MM.1S (cell line): ENCODE measurements around the gene POP5.

Experiments used
- DNase-seq: peaks from one replicate; pipeline ENCODE4 v3.0.0-alpha.2; 2015
- H2AFZ ChIP-seq: fragments of 300-600 bp; sonication (generic); 2 replicates; pipeline ENCODE4 v1.6.0; 2016; ENCODE audit warnings: antibody characterized with exemption, low read length
- H3F3A ChIP-seq: fragments of 300-600 bp; sonication (generic); 2 replicates; pipeline ENCODE4 v1.6.1; 2016; ENCODE audit warnings: mild to moderate bottlenecking, antibody characterized with exemption, low read length, moderate library complexity, mixed read lengths; ENCODE audit not compliant: insufficient read depth
- H3K27ac ChIP-seq: fragments of 300-600 bp; sonication (generic); 2 replicates; pipeline ENCODE4 v1.5.1; 2016; ENCODE audit warnings: mild to moderate bottlenecking, low read length
- H3K27me3 ChIP-seq: fragments of 300-600 bp; sonication (generic); replicated peaks from 2 replicates; pipeline ENCODE4 v1.6.0; 2016; ENCODE audit warnings: low read length; ENCODE audit not compliant: insufficient read depth
- H3K36me3 ChIP-seq: fragments of 300-600 bp; sonication (generic); replicated peaks from 2 replicates; pipeline ENCODE4 v1.6.1; 2016; ENCODE audit warnings: mild to moderate bottlenecking, low read length, mixed read lengths; ENCODE audit not compliant: insufficient read depth
- H3K4me1 ChIP-seq: fragments of 300-600 bp; sonication (generic); 2 replicates; pipeline ENCODE4 v1.6.1; 2016; ENCODE audit warnings: low read length, mixed read lengths
- H3K4me2 ChIP-seq: fragments of 300-600 bp; sonication (generic); 2 replicates; pipeline ENCODE4 v1.6.0; 2016; ENCODE audit warnings: low read depth, low read length
- H3K4me3 ChIP-seq: fragments of 300-600 bp; sonication (generic); 2 replicates; pipeline ENCODE4 v1.5.1; 2016; ENCODE audit warnings: low read length, mixed read lengths
- H3K79me2 ChIP-seq: fragments of 300-600 bp; sonication (generic); 2 replicates; pipeline ENCODE4 v1.6.1; 2016; ENCODE audit warnings: mixed run types, low read length, mixed read lengths
- H3K9ac ChIP-seq: fragments of 300-600 bp; sonication (generic); 2 replicates; pipeline ENCODE4 v1.6.1; 2016; ENCODE audit warnings: low read length, mixed read lengths
- H3K9me2 ChIP-seq: fragments of 300-600 bp; sonication (generic); replicated peaks from 2 replicates; pipeline ENCODE4 v1.6.1; 2016; ENCODE audit warnings: mild to moderate bottlenecking, low read length, mixed read lengths; ENCODE audit not compliant: insufficient read depth
- H3K9me3 ChIP-seq: fragments of 300-600 bp; sonication (generic); replicated peaks from 2 replicates; pipeline ENCODE4 v1.6.1; 2016; ENCODE audit warnings: mild to moderate bottlenecking, low read length, mixed read lengths; ENCODE audit not compliant: insufficient read depth
- H4K20me1 ChIP-seq: fragments of 300-600 bp; sonication (generic); 2 replicates; pipeline ENCODE4 v1.6.1; 2016; ENCODE audit warnings: mild to moderate bottlenecking, low read length, moderate library complexity, mixed read lengths; ENCODE audit not compliant: insufficient read depth
- CTCF ChIP-seq: fragments of 300-600 bp; sonication (generic); IDR thresholded peaks from 2 replicates; pipeline ENCODE4 v1.5.1; 2016; ENCODE audit warnings: antibody characterized with exemption, low read length, mixed read lengths
- EZH2 ChIP-seq: fragments of 300-600 bp; sonication (generic); optimal IDR thresholded peaks from 2 replicates; pipeline ENCODE3; 2017; ENCODE audit warnings: low read depth, mild to moderate bottlenecking, antibody characterized with exemption, low read length, mixed read lengths
- EZH2phosphoT487 ChIP-seq: fragments of 300-600 bp; sonication (generic); IDR thresholded peaks from 2 replicates; pipeline ENCODE4 v1.6.1; 2018; ENCODE audit warnings: antibody characterized with exemption, low read length

Gene POP5

DNA sequence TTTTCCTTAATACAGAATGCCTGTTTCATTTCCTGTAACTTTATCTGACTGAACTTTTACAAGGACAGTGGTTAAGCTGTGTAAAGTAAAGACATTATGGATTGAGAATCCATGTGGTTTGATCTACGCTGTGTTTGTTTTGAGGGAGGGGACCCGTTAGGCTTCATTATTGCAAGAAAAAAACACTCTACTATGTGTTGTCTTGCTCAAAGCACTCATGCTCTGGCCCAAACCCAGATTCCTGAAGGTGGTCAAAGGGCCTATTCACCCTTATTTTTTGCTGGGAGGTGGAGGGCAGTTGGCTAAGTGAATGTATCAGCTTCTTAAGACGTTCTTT lies 35.2 kb downstream of the POP5 start:
- no peak for DNase-seq
- no peak for TF ChIP-seq CTCF
- no peak for TF ChIP-seq EZH2phosphoT487
- no peak for TF ChIP-seq EZH2
- no peaks in the 10 kb centered on the region for H3K9me3 ChIP-seq
- no peaks in the 10 kb centered on the region for H3K4me1 ChIP-seq
- peaks cover 8% of the 10 kb centered on the region; the same call in 1 of the 2 replicates for H3K36me3 ChIP-seq
- peaks cover 94% of the 10 kb centered on the region for H3K79me2 ChIP-seq
- H3F3A ChIP-seq = no peaks in the 10 kb centered on the region
- no peaks in the 10 kb centered on the region for H3K27me3 ChIP-seq
- no peaks in the 10 kb centered on the region for H4K20me1 ChIP-seq
- no peak overlapping the region for H3K4me2 ChIP-seq
- H2AFZ ChIP-seq = no peak overlapping the region
- no peak overlapping the region for H3K9ac ChIP-seq
- no peak overlapping the region for H3K4me3 ChIP-seq
- H3K27ac ChIP-seq = no peak overlapping the region
- H3K9me2 ChIP-seq = no peaks in the 10 kb centered on the region

GRCh38 chr12:120544691-120545090 lies 36.5 kb downstream of the POP5 start:
- Histone ChIP-seq H2AFZ (no peak overlapping the region), H3K9me2 (no peaks in the 10 kb centered on the region), H3K4me2 (no peak overlapping the region), H3K27ac (no peak overlapping the region), H4K20me1 (no peaks in the 10 kb centered on the region), H3K36me3 (peaks cover 8% of the 10 kb centered on the region; the same call in 1 of the 2 replicates), H3K4me1 (peaks cover 6% of the 10 kb centered on the region), H3K79me2 (peaks cover 96% of the 10 kb centered on the region), H3F3A (peaks cover 8% of the 10 kb centered on the region), H3K4me3 (no peak overlapping the region), H3K9me3 (no peaks in the 10 kb centered on the region), H3K9ac (no peak overlapping the region), H3K27me3 (no peaks in the 10 kb centered on the region)
- no peak for DNase-seq
- TF ChIP-seq EZH2phosphoT487 = no peak
- TF ChIP-seq CTCF = no peak

GRCh38 chr12:120542166-120542565 lies 39.0 kb downstream of the POP5 start:
- Histone ChIP-seq H4K20me1 (no peaks in the 10 kb centered on the region), H3K4me1 (peaks cover 11% of the 10 kb centered on the region), H3K36me3 (peaks cover 8% of the 10 kb centered on the region; the same call in 1 of the 2 replicates), H3K4me3 (no peak overlapping the region), H3K27ac (no peak overlapping the region), H3K9ac (no peak overlapping the region), H3K9me3 (no peaks in the 10 kb centered on the region), H3K27me3 (no peaks in the 10 kb centered on the region), H3F3A (peaks cover 30% of the 10 kb centered on the region), H3K79me2 (peaks cover 96% of the 10 kb centered on the region), H2AFZ (no peak overlapping the region), H3K4me2 (no peak overlapping the region), H3K9me2 (no peaks in the 10 kb centered on the region)
- no peak for DNase-seq
- TF ChIP-seq EZH2phosphoT487 (no peak), EZH2 (no peak), CTCF (no peak)

- Histone ChIP-seq H3K9me3 (no peaks in the 10 kb centered on the region), H2AFZ (no peak overlapping the region), H3K27ac (peak overlapping the region; percentile 92; the same call in 1 of the 2 replicates), H3K4me1 (peaks cover 11% of the 10 kb centered on the region), H3K9ac (no peak overlapping the region; the same call in 1 of the 2 replicates), H3K27me3 (no peaks in the 10 kb centered on the region), H3K4me3 (no peak overlapping the region), H3K36me3 (no peaks in the 10 kb centered on the region), H3K9me2 (no peaks in the 10 kb centered on the region), H3K4me2 (peak overlapping the region; percentile 39; the same call in 1 of the 2 replicates), H3K79me2 (peaks cover 96% of the 10 kb centered on the region), H3F3A (peaks cover 38% of the 10 kb centered on the region), H4K20me1 (no peaks in the 10 kb centered on the region)
- peak; percentile 30 for DNase-seq
- no peak for TF ChIP-seq EZH2
- TF ChIP-seq CTCF = no peak
- TF ChIP-seq EZH2phosphoT487 = no peak
These were observed 40.8 kb downstream of the POP5 start for GRCh38 chr12:120540445-120540844.
